ENCODE results near the gene PARVG. TPM values are rescaled to one million over a fixed set of nuclear protein-coding genes. Genes with fewer than 3 reads are reported as not detected.

The PARVG gene
- total and polyA plus RNA-seq, 2 of the 13 experiments (the other 11 are each of a cell fraction or from before 2014, with no cell fraction given), result not detected

GRCh38 chr22:44146088-44146861, 34.5 kb upstream of the PARVG start:
- Histone ChIP-seq H3K27ac (ENCODE audit: extremely low read length, insufficient read depth, low read length) (no peak overlapping the region), H3K4me2 (ENCODE audit: low read depth, low read length) (no peak overlapping the region), H3K4me1 (ENCODE audit: insufficient read depth, low read length) (no peaks in the 10 kb centered on the region), H3K9ac (ENCODE audit: insufficient read depth, low read depth, low read length) (no peak overlapping the region), H3K36me3 (replicated peaks in 1 of 2; ENCODE audit: control insufficient read depth in 1 of 2, insufficient read depth in 2 of 2, low read length in 2 of 2) (no peaks in the 10 kb centered on the region), H3K79me2 (ENCODE audit: insufficient read depth, low read length) (no peaks in the 10 kb centered on the region), H4K20me1 (ENCODE audit: insufficient read depth, low read length) (no peaks in the 10 kb centered on the region), H3K4me3 (replicated peaks in 1 of 3; ENCODE audit: insufficient read depth in 1 of 3, low read depth in 2 of 3, low read length in 3 of 3) (no peak overlapping the region), H2AFZ (ENCODE audit: low read length) (no peak overlapping the region), H3K9me3 (ENCODE audit: low read length) (no peaks in the 10 kb centered on the region), H3K27me3 (ENCODE audit: control insufficient read depth in 1 of 2, insufficient read depth in 2 of 2, low read length in 2 of 2) (0 out of 5 replicates have a peak, but pooled peaks cover 0 to 2% of the 10 kb centered on the region in 2 experiments)
- ATAC-seq, result no peak
- intact Hi-C loops (cut with micrococcal nuclease; ENCODE audit: unreplicated experiment), result no loop called here
- no TSS peak for BruUV-seq (replicated peaks)
- ChIA-PET CTCF (ENCODE audit: low intra/inter-chr PET ratio, low total read pairs) (no interaction called here), POLR2A (no interaction called here)
- FAIRE-seq, result no peak
- TF ChIP-seq, protein P1, sequence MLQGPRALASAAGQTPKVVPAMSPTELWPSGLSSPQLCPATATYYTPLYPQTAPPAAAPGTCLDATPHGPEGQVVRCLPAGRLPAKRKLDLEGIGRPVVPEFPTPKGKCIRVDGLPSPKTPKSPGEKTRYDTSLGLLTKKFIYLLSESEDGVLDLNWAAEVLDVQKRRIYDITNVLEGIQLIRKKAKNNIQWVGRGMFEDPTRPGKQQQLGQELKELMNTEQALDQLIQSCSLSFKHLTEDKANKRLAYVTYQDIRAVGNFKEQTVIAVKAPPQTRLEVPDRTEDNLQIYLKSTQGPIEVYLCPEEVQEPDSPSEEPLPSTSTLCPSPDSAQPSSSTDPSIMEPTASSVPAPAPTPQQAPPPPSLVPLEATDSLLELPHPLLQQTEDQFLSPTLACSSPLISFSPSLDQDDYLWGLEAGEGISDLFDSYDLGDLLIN (CRISPR knock-in tag; IDR thresholded peaks at IDR 0.05; ENCODE audit: borderline replicate concordance), result no peak
- TF ChIP-seq NFIC (IDR thresholded peaks at IDR 0.05; ENCODE audit: low read length) (no peak), HMG20A (CRISPR knock-in tag; IDR thresholded peaks at IDR 0.05; ENCODE audit: borderline replicate concordance) (no peak), ZNF207 (IDR thresholded peaks at IDR 0.05; ENCODE audit: borderline replicate concordance) (no peak), MNT (IDR thresholded peaks at IDR 0.05) (peak; percentile 99)
- TF ChIP-seq, protein P2, sequence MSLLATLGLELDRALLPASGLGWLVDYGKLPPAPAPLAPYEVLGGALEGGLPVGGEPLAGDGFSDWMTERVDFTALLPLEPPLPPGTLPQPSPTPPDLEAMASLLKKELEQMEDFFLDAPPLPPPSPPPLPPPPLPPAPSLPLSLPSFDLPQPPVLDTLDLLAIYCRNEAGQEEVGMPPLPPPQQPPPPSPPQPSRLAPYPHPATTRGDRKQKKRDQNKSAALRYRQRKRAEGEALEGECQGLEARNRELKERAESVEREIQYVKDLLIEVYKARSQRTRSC (CRISPR knock-in tag; IDR thresholded peaks at IDR 0.05; ENCODE audit: low read depth), result no peak
- TF ChIP-seq, protein P3, sequence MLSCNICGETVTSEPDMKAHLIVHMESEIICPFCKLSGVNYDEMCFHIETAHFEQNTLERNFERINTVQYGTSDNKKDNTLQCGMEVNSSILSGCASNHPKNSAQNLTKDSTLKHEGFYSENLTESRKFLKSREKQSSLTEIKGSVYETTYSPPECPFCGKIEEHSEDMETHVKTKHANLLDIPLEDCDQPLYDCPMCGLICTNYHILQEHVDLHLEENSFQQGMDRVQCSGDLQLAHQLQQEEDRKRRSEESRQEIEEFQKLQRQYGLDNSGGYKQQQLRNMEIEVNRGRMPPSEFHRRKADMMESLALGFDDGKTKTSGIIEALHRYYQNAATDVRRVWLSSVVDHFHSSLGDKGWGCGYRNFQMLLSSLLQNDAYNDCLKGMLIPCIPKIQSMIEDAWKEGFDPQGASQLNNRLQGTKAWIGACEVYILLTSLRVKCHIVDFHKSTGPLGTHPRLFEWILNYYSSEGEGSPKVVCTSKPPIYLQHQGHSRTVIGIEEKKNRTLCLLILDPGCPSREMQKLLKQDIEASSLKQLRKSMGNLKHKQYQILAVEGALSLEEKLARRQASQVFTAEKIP (CRISPR knock-in tag; IDR thresholded peaks at IDR 0.05; ENCODE audit: borderline replicate concordance), result no peak
- TF ChIP-seq, protein P4, sequence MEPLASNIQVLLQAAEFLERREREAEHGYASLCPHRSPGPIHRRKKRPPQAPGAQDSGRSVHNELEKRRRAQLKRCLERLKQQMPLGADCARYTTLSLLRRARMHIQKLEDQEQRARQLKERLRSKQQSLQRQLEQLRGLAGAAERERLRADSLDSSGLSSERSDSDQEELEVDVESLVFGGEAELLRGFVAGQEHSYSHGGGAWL (CRISPR knock-in tag; IDR thresholded peaks at IDR 0.05), result no peak
- in situ Hi-C loops (cut with HindIII; ENCODE audit: extremely low pct_ligation_motif_present, low pct_unique_long_range_greater_than_20kb), result no loop called here
- WGBS (ENCODE audit: low lambda C conversion rate), result 52% methylated on average over 31 of the region's 33 CpGs
- DNase-seq (ENCODE audit: low spot score), result no peak
